Ovary (tissue), 9 donors: Measurements from ENCODE around the gene AFF3. TPM values are rescaled to one million over a fixed set of nuclear protein-coding genes. Genes with fewer than 3 reads are reported as not detected.

Experiments
- DNase-seq, 5 donors: peaks; one replicate each; pipeline ENCODE4 v3.0.0-alpha.2; 2019 to 2020
- H3K27ac ChIP-seq, 2 donors: fragments of 200-600 bp; one replicate each; pipeline versions ENCODE4 v1.5.1 to v1.8.0; 2019 to 2022
- H3K27me3 ChIP-seq: fragments of 200-600 bp; one replicate; pipeline ENCODE4 v1.8.0; 2022
- H3K36me3 ChIP-seq: fragments of 200-600 bp; sonication (generic); one replicate; pipeline ENCODE4 v1.5.1; 2019
- H3K4me1 ChIP-seq: one replicate; pipeline ENCODE4 v1.8.1; 2013; ENCODE audit warnings: mild to moderate bottlenecking, moderate library complexity; ENCODE audit not compliant: insufficient read depth
- H3K4me3 ChIP-seq: fragments of 200-600 bp; sonication (generic); one replicate; pipeline ENCODE4 v1.5.1; 2017
- H3K9me3 ChIP-seq, 2 donors: fragments of 200-600 bp in 1 of 2; sonication (generic) in 1 of 2; one replicate each; pipeline versions ENCODE4 v1.5.1 to v1.8.1; 2013 to 2019; ENCODE audit warnings: mild to moderate bottlenecking in 1 of 2, moderate library complexity in 1 of 2
- EP300 ChIP-seq: sonication (generic); formaldehyde crosslinking; IDR thresholded peaks from one replicate; pipeline ENCODE4 v1.6.1; 2017; ENCODE audit warnings: antibody characterized with exemption
- POLR2A ChIP-seq: fragments of 450-650 bp; IDR thresholded peaks from one replicate; pipeline ENCODE4 v1.6.1; 2017; ENCODE audit warnings: antibody characterized with exemption, mild to moderate bottlenecking, moderate library complexity
- WGBS, 3 donors: extraction: QIAGEN DNeasy Blood & Tissue Kit in 1 of 3; methylation state at CpG; one replicate each; pipeline versions ENCODE4 v1.1.5 to v1.1.7; 2013 to 2017; 5-methylcytosine and 5-hydroxymethylcytosine counted together
- intact Hi-C, 4 donors: fragments of 100-400 bp; cut with DNase I; formaldehyde crosslinking; loops; one replicate each; pipeline versions ENCODE4 v1.11.0 to v1.15.1; 2022 to 2023
- polyA plus RNA-seq, 2 donors: library from polyadenylated mRNA; stranded (reverse); fragments of 200-250 nt in 1 of 2; fragments of 350-450 nt in 1 of 2; fragmentation: Illumina TruSeq in 1 of 2; extraction: RNeasy Lipid Tissue Mini Kit (QIAGEN cat#74804) in 1 of 2; gene quantifications; one replicate each; pipeline ENCODE4 v1.2.3, GENCODE V29; 2013 to 2014
- total RNA-seq, 7 donors: library from RNA; depleted of rRNA in 2 of 7; stranded (reverse); fragments of >200 nt in 2 of 7; fragmentation: NEBNext Ultra II Directional in 3 of 7; extraction: Animal tissue kit (Norgen Biotek cat#: 25700) in 3 of 7; gene quantifications; one replicate each; pipeline versions ENCODE4 v1.1.0 to v1.2.4, GENCODE V29; 2016 to 2023
- TF ChIP-seq, protein P1 (sequence below), 3 donors: fragments of 450-650 bp in 2 of 3; fragments of 200-600 bp in 1 of 3; IDR thresholded peaks; one replicate each; pipeline versions ENCODE4 v1.5.1 to v1.8.0; 2016 to 2022; ENCODE audit warnings: antibody characterized with exemption in 3 of 3, mild to moderate bottlenecking in 1 of 3
- donor health status: DM: no; HTN: no; CAD: no; lungs with moderate emphysema.
- donor health status: DM: no; HTN: no; CAD: no.
- donor health status: Bipolar disorder and iron deficiency.
- donor health status: DM: yes; HTN: yes; CAD: no.
- donor health status: DM: no; HTN: no; CAD: no.
- donor health status: DM: yes; HTN: yes; CAD: no.

Gene AFF3
- total and polyA plus RNA-seq, 9 donors = 5.9 to 40.8 (median 25.7) TPM

DNA sequence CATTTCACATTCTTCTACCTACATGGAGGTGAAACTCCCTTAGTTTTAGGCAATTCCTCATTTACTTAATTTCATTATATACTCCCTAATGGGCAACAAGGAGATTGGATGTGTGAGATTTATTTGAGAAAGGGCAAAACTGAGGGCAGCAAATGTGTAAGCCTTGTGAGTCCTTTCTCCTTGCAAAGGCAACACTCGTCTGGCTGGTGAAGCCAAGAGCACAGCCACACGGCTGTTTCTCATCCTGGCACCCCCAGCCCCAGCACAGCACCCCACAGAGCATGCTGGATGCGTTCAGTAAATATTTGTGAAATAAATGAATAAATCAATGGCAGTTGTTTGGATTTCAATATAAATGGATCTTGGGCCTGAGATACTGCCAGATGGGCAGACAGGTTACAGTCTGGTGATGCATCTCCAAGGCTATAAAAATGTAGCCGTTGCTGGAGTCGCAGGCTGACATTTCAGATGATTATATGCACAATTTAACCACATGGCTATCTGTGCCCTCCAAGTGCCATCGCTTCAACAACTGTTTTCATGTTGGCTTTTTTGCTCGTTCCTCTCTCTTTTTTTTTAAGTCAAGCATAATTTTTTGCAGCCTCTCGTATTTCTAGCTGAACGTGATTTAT lies 498.5 kb downstream of the AFF3 start:
- TF ChIP-seq, protein P1, sequence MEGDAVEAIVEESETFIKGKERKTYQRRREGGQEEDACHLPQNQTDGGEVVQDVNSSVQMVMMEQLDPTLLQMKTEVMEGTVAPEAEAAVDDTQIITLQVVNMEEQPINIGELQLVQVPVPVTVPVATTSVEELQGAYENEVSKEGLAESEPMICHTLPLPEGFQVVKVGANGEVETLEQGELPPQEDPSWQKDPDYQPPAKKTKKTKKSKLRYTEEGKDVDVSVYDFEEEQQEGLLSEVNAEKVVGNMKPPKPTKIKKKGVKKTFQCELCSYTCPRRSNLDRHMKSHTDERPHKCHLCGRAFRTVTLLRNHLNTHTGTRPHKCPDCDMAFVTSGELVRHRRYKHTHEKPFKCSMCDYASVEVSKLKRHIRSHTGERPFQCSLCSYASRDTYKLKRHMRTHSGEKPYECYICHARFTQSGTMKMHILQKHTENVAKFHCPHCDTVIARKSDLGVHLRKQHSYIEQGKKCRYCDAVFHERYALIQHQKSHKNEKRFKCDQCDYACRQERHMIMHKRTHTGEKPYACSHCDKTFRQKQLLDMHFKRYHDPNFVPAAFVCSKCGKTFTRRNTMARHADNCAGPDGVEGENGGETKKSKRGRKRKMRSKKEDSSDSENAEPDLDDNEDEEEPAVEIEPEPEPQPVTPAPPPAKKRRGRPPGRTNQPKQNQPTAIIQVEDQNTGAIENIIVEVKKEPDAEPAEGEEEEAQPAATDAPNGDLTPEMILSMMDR (IDR thresholded peaks at IDR 0.05) = no peak
- TF ChIP-seq EP300 = no peak
- TF ChIP-seq POLR2A = no peak
- no peaks in the 10 kb centered on the region for H3K9me3 ChIP-seq
- no peaks in the 10 kb centered on the region for H3K36me3 ChIP-seq
- WGBS, 3 donors = 66 to 93% (median 92%) methylated on average over 9 of the region's 9 CpGs
- no peaks in the 10 kb centered on the region for H3K27me3 ChIP-seq
- peaks cover 16% of the 10 kb centered on the region for H3K4me1 ChIP-seq
- intact Hi-C loops = no loop called here
- no peak for DNase-seq
- no peak overlapping the region for H3K27ac ChIP-seq
- no peak overlapping the region for H3K4me3 ChIP-seq

DNA sequence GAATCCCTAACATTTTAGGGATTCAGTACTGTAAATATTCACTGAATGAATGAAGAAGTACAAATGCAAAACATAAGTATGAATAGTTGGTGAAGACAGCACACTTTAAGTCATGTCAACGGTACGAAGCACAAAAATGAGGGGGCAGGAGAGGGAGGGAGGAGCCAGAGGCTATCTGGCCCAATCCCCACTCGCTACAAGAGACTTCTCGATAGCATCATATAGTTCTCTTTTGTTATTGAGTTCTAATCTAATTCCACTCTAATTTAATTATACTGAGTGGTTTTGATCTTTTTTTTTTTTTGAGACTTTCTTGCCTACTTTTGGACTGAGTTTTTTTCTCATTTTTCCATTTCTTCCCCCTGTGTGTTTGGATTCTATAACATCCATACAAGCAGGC lies 500.4 kb downstream of the AFF3 start:
- H3K4me3 ChIP-seq = no peak overlapping the region
- TF ChIP-seq, protein P1 (IDR thresholded peaks at IDR 0.05) = no peak
- TF ChIP-seq EP300 (no peak), POLR2A (no peak)

DNA sequence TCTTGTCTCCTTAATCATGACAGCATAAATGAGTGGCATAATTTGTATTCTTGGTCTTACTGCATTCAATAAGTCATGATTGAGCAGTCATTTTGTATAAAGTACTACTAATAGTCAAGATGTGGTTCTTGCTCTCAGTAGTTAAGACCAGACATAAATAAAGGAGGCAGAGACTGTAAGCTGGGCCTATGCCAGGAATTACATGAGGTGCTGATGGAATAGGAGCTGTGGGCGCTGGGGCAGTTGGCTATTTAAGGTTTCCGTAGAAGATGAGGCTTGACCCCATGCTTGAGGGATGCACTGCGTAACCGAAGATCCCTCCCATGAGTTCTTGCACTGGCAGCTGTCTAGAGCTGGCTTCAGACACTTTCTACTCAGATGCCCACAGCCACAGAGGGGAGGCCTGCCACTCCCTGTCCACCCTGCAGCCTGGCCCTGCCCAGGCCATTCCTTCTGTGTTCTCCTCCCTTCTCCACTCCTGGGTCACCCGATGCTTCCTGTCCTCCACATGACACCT lies 501.7 kb downstream of the AFF3 start:
- TF ChIP-seq EP300 = no peak
- TF ChIP-seq, protein P1 (IDR thresholded peaks at IDR 0.05) = no peak
- no peak for TF ChIP-seq POLR2A
- Histone ChIP-seq H3K36me3 (no peaks in the 10 kb centered on the region), H3K4me3 (no peak overlapping the region), H3K27ac (no peak overlapping the region), H3K27me3 (no peaks in the 10 kb centered on the region), H3K9me3 (no peaks in the 10 kb centered on the region), H3K4me1 (peaks cover 16% of the 10 kb centered on the region)
- intact Hi-C loops = no loop called here
- no peak for DNase-seq
- WGBS, 3 donors = 55 to 73% (median 72%) methylated on average over 5 of the region's 5 CpGs

More for the DNA sequence above, 500.4 kb downstream of the AFF3 start:
- Histone ChIP-seq H3K27ac (no peak overlapping the region), H3K4me1 (peaks cover 9% of the 10 kb centered on the region), H3K36me3 (no peaks in the 10 kb centered on the region), H3K27me3 (no peaks in the 10 kb centered on the region), H3K9me3 (no peaks in the 10 kb centered on the region)
- intact Hi-C loops = no loop called here
- WGBS, 3 donors = 91 to 98% (median 97%) methylated on average over 4 of the region's 4 CpGs
- DNase-seq = no peak

DNA sequence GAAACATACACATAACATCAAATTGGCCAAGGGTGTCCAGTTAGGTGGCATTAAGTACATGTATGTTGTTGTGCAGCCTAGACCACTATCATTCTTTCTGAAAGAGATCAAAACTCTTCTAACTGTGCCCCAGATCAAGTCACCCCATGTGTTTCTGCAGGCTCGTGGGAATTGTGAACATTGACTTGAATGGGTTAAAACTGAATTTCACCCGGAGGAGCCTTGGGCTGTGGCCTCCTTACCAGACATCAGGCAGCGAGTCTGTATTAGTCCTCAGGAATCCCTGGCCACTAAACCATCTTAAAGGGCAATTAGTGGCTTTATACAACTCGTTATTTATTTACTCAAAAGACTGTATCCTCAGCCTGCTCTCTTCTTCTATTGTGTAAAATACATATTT lies 503.6 kb downstream of the AFF3 start:
- H3K27me3 ChIP-seq = no peaks in the 10 kb centered on the region
- H3K4me3 ChIP-seq = no peak overlapping the region
- H3K9me3 ChIP-seq = no peaks in the 10 kb centered on the region
- H3K4me1 ChIP-seq = peaks cover 16% of the 10 kb centered on the region
- no peak for DNase-seq
- H3K27ac ChIP-seq = no peak overlapping the region
- intact Hi-C loops = no loop called here
- no peaks in the 10 kb centered on the region for H3K36me3 ChIP-seq
- 78 to 88% (median 82%) methylated on average over 4 of the region's 4 CpGs for WGBS, 3 donors
- TF ChIP-seq POLR2A (no peak), EP300 (no peak)
- TF ChIP-seq, protein P1 (IDR thresholded peaks at IDR 0.05) = no peak
